GM19351 (cell line): Measurements from ENCODE around the gene VDR.
"Not testable (repeated sequence)": the region's sequence is repeated elsewhere in the genome, so short reads cannot be mapped to it uniquely, and the experiment has no call there.

Experiments used
- ATAC-seq: cut with Tn5 transposase; IDR thresholded peaks from one replicate; pipeline ENCODE4 v1.9.1; 2021; ENCODE audit warnings: mild to moderate bottlenecking, moderate library complexity; ENCODE audit not compliant: unreplicated experiment

The VDR gene

GRCh38 chr12:47851303-47851952 is 53.4 kb downstream of the VDR start:
- no peak for ATAC-seq

- no peak for ATAC-seq
Measured at GRCh38 chr12:47850153-47851084, 54.4 kb downstream of the VDR start.

GRCh38 chr12:47849261-47849660 is 55.5 kb downstream of the VDR start:
- no peak for ATAC-seq

- no peak for ATAC-seq
Measured at GRCh38 chr12:47848853-47849252, 55.9 kb downstream of the VDR start.

GRCh38 chr12:47846294-47846996 is 58.3 kb downstream of the VDR start:
- ATAC-seq = no peak

GRCh38 chr12:47845081-47845480 is 59.7 kb downstream of the VDR start:
- no peak for ATAC-seq

- no peak for ATAC-seq
Measured at GRCh38 chr12:47844264-47845019, 60.4 kb downstream of the VDR start.

- no peak for ATAC-seq
Measured at GRCh38 chr12:47843226-47843980, 61.4 kb downstream of the VDR start.

- ATAC-seq = not testable (repeated sequence)
Measured at GRCh38 chr12:47842543-47842942, 62.3 kb downstream of the VDR start.

GRCh38 chr12:47841910-47842309 is 62.9 kb downstream of the VDR start:
- no peak for ATAC-seq

- ATAC-seq = no peak
Measured at GRCh38 chr12:47841501-47841900, 63.3 kb downstream of the VDR start.

GRCh38 chr12:47840571-47840970 is 64.2 kb downstream of the VDR start:
- no peak for ATAC-seq

- no peak for ATAC-seq
Measured at GRCh38 chr12:47839214-47839876, 65.4 kb downstream of the VDR start.

GRCh38 chr12:47838286-47838931 is 66.4 kb downstream of the VDR start:
- no peak for ATAC-seq

GRCh38 chr12:47837190-47838171 is 67.3 kb downstream of the VDR start:
- ATAC-seq = no peak

- no peak for ATAC-seq
Measured at GRCh38 chr12:47835831-47836155, 69.0 kb downstream of the VDR start.

GRCh38 chr12:47835006-47835830 is 69.6 kb downstream of the VDR start:
- no peak for ATAC-seq
